Hindlimb muscle (tissue), 1 donor: ENCODE data around the gene CCDC38. TPM values are rescaled to one million over a fixed set of nuclear protein-coding genes. Genes with fewer than 3 reads are reported as not detected.
"Not testable (repeated sequence)": the region's sequence is repeated elsewhere in the genome, so short reads cannot be mapped to it uniquely, and the experiment has no call there.

Experiments used
- DNase-seq: peaks from one replicate; pipeline ENCODE4 v3.0.0-alpha.2; 2013
- polyA plus RNA-seq: library from polyadenylated mRNA; unstranded; fragments of 120-200 nt; gene quantifications from one replicate; pipeline ENCODE4 v1.2.1, GENCODE V29; 2013; ENCODE audit not compliant: insufficient read length

CCDC38 gene
- polyA plus RNA-seq, 1 donor: not detected

DNA sequence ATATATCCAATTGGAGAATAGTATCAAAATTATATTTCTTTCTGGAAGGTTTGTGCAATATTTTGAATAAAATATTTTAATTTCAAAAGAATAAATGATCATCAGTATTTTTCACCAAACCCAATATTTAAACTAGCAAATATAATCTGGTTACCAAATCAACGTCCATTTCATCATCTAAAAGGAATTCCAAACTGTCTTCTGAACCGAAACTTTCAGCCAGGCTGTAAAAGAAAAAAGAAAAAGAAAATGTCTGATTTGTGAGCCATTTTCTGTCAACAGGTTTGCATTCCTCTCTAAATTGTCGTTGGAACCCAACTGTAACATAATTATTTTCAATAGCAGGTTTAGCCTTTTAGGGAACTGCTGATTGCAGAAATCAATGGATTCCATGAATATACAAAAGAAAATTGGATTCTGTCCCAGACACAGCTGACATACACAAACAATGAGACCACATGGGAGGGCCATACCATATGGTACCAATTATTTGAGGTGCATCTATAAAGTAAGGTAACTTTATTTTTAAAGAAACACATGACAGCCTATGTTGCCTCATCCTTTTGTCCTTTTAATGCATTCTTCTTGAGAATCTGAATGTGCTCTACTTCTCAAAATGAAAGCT lies 61.0 kb downstream of the CCDC38 start:
- no peak for DNase-seq

DNA sequence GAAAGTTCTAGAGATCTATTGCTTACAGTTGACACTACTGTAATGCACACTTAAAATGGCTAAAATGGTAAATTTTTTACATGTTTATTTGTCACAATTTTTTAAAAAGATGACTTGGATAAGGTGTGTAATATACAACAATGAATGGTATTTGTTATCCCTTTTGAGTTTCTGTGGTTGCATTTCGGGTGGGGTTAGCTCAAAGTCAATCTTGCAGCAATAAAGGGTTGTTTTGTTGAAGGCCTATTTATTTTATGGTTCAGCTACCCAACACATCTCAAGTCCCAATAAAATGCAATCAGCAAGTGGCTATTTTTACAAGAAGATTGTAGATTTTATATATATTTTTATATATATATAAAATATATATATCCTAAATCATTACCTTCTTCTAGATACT lies 61.5 kb downstream of the CCDC38 start:
- no peak for DNase-seq

DNA sequence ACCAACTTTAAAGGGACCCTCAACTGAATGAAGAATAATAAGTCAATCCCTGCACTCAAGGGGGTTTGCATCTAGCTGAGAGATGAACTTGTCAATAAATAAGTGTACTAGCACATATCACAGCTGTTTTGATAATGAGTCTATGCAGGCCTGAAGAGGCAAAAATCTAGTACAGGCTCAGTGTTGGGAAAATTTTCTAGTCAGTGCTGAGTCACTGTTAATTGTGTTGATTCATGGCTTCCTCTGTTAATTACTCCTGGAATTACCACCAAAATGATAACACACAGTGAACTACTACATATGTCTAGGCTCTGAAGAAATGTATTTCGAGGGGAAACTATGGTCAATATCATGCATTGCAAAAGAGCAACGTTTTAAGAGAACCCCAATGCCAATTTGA lies 64.8 kb downstream of the CCDC38 start:
- DNase-seq: no peak

DNA sequence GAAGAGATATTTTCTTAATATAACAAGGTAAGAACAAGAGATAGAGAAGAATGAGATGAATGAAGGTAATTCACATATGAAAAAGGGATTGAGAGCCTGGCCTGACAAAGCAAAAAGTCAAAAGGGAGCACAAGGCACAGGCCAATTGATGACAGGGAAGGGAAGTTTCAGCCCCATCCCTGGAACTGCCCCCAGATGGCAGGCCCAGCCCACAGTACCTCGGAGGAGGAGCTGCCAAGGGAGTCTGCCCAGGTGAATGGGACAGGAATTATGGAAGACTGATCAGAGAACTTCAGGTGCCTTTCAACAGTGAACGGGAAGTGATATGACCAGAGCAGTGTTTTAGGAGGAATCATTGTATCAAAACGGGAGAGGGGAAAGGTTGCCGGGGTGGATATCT lies 68.0 kb downstream of the CCDC38 start:
- no peak for DNase-seq

DNA sequence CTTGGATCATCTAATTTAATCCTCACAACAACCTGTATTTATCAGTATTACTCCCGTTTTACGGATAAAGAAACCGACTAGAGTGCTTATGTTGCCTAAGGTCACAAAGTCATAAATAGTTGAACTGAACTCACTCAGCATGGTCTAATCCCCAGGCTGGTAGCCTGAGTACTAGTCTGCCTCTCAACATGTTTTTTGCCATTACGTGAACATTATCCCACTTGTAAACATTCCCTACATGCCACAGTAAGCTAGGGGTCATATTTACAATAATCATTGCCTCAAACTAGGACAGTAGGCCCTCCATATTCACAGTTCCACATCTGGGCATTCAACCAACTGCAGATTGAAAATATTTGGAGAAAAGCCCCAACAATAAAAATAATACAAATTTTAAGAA lies 71.5 kb downstream of the CCDC38 start:
- no peak for DNase-seq

DNA sequence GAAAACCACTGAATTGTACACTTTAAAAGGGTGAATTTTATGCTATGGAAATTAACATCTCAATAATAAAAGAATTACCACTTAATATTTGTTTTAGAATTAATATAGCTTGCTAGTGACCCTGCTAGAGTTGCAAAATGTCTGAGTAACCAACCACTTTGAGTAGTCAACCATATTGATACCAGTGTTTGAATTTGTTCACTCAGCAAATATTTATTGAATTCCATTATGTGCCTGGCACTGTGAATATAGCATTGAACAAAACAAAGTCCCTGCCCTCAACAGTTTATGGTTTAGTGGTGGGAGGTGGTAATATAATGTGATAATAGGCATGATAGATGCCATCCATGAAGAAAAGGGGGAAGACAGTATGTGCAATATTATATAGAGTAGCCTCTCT lies 79.1 kb downstream of the CCDC38 start:
- DNase-seq: no peak

DNA sequence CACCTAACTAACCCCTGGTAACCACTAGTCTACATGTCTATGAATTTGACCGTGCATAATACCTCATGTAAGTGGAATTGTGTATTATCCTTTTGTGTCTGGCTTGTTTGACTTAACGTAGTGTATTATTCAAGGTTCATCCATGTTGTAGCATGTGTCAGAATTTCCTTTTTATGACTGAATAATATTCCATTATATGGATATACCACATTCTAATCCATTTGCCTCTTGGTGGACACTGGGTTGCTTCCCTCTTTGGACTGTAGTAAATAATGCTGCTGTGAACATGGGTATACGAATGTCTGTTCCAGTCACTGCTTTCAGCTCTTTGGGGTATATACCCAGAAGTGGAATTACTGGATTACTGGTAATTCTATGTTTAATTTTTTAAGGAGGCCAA lies 80.4 kb downstream of the CCDC38 start:
- DNase-seq: no peak

DNA sequence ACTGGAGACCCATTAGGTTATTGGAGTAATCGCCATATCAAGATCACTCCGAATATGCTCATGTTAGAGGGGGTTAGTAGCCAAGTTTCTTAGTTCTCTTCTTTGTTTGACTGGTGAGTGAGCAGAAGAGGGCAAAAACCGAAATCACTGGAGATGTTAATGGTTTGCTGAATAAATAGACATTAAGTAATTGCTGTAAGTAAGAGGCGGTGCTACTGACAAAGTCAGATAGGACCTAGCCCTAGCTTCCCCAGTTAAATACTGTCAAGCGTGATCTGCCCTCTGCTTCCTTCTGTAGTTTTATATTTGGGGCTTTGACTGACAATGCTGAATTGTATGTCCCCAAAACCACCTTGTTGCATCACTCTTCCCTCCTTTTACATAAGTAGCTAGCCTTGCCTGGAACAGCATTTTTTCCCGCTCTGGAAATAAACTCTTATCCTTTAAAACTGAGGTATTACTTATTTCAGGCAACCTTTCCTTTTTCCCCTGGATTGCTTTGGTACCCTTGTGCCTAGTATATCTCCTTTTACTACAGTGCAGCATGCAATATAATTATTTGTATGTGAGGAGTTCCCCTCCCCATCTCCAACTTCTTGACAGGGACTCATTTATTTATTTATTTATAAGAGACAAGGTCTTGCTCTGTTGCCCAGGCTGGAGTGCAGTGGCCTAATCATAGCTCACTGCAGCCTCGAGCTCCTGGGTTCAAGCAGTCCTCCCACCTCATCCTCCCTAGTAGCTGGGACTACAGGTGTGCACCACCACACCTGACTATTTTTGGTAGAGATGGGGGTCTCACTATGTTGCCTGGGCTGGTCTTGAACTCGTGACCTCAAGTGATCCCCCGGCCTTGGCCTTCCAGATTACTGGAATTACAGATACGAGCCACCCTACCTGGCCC lies 82.2 kb downstream of the CCDC38 start:
- DNase-seq: no peak

DNA sequence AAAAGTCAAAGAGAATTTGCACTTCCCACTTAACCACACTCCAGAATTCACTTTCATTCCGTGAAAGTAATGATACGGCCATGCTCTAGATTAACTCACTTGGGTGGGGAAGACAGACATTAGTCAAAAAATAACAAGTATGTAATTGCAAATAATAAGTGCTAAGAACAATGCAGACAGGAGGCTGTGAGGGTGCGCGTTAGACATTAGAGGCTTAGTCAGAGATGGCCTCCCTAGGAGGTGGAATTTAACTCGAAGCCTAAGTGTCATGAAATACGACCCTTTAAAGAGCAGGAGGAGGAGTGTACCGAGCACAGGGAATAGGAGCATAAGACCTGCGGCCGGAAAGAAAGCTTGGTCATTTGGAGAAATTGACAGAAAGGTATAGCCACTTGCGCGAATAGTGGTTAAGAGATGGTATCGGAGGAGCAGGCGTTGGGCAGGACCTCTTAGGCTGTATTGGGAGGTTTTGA lies 83.0 kb downstream of the CCDC38 start:
- DNase-seq: no peak

DNA sequence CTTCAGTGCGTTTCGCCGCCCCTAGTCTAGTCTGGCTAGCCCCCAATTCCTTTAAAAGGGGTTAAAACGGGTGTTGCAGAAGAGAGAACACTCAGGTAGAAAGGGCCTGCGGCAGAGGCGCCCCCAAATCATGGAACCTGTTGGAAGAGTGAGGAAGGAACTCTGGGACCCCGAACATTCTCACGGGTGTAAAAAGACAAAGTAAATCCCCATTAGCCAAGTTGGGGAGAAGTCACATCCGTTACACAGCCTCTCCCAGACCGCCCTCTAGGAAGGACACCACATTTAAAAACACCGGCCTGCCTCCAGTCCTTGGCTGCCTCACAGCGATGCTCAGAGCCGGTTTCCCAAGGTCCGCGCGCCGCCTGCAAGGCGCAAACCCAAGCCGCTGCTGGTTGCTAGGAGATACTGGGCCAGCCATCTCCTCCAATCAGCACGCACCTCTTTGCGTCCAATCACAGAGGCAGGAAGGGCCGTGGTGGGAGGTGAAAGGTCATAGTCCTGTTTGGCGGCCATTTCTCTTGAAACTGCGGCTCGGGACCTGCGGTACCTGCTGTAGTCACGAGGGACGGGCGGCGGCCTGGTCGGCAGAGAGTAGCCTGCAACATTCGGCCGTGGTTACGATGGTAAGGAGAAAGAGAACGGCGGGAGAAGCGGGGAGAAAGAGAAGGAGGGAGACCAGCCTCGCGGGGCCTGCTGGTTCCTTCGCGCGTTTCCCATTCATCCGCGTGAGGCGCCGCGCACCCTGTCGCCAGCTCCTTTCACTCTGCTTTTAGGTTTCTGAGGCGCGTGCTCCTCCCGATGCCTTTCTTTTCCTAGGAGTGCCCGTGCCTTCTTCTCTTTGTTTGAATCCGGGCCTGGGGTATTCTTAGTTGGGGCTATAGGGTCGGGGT lies 83.7 kb downstream of the CCDC38 start, which contains the start of gene SNRPF:
SNRPF (plus strand) TSS at position 502 of the 893 bp plus-strand sequence; CDS start at position 624, 122 bp downstream.
- DNase-seq: peak; percentile 95

DNA sequence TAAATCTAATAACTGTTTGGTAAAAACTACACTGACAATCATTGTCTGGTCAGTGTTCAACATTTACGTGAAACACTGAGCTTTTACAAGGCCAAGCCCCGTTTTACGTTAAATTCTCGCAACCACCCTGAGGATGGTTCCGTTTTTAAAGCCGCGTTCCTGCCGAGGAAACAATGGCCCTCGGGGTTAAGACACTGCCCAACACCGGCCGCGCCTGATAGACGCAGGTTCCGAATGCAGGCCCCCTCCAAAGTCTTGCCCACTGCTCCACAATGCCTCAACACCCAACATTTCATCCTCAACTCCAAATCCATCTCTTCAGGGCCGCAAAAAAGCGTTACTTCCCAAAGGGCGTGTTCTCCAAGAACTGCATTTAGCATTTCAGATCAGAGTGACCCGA lies 84.6 kb downstream of the CCDC38 start:
- DNase-seq: no peak

DNA sequence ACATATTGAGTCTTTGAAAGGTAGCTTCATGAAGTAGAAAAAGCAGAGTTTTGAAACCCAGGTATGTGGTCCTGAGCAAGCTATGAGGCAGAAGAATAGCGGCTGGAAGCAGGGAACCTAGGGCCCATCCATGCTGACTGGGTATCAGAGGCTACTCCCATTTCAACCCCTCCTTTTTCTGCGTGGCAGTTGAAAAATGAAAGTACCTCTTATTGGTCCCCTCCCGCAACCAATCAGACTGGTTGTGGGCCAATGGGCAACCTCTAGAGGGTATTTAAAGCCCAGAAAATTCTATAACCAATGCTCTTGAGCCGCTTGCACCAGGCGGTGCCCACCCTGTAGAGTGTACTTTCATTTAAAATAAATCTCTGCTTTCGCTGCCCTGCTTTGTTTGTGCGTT lies 85.3 kb downstream of the CCDC38 start:
- DNase-seq: no peak

DNA sequence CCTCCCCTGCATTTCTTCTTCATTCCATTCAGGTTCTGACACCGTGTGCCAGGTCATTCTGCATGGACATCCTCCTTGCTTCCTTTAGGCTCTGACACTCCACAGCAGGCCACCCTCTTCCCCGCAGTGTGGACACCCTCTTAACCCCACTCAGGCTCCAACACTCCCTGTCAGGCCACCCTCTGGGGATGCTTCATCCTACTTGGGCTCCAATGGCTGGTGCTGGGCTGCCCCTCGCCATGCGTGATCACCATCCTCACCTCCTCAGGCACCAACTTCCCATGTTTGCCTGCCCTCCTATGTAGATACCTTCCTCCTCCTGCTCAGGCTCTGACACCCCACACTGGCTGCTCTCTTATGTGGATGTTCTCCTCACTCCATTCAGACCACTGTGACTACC lies 90.3 kb downstream of the CCDC38 start:
- no peak for DNase-seq

DNA sequence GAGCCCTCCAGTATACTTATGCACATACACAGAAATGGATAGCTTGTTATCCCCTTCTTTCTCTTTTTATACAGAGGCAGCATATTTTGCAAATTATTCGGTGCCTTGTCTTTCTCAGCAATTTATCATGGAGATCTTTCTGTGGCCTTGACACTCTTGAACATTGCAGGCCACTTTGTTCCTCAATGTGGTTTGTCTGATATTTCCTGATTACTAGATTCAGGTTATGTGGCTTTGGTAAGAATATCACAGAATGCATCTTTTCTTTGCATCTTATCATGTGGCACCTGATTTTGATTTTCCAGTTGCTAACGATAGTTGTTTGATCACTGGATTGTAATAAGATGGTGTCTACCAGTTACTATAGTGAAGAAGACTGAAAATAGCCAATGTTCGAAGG lies 90.8 kb downstream of the CCDC38 start:
- no peak for DNase-seq

DNA sequence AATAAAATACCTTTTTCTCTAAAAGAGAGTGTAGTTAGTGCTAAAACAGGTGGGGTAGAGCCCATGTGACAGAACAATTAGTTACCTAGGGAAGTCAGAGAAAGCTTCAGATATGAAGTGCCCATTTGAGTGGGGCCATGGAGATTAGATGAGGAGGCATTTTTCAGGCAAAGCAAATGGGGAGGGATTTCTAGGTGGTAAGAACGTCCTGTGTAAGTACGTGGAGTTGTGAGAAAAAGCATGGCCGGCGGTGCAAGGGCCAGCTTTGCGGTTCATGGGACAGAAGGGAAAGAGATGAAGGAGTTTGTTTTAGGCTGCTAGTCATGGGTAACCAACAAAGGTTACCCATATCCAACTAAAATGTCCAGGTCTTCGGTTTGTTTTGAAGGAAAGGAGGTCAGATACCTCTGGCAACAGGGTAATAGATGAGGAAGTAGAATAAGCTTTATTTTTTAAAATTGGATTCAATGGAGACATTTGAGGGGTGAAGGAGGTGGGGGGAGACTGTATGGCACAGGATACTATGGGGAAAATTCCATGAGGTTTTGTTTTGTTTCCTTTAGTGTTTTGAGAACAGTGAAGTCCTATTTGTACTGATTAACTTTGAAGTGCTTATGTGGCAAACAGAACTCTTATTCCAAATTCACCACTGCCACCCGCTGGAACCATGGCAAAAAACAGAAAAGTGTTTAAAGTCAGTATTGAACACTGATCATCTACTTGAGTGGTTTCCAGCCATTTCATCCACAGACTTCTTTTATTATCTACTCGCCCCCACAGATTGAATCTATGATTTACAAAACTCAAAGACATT lies 93.6 kb downstream of the CCDC38 start:
- no peak for DNase-seq

DNA sequence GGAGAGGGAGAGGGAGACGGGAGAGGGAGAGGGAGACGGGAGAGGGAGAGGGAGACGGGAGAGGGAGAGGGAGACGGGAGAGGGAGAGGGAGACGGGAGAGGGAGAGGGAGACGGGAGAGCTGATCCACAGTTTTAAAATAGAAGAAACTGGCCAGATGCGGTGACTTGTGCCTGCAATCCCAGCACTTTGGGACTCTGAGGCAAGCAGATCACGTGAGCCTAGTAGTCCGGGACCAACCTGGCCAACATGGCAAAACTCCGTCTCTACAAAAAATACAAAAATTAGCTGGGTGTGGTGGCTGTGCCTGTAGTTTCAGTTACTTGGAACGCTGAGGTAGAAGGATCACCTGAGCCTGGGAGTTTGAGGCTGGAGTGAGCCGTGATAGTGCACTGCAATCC lies 100.0 kb downstream of the CCDC38 start:
- not testable (repeated sequence) for DNase-seq

DNA sequence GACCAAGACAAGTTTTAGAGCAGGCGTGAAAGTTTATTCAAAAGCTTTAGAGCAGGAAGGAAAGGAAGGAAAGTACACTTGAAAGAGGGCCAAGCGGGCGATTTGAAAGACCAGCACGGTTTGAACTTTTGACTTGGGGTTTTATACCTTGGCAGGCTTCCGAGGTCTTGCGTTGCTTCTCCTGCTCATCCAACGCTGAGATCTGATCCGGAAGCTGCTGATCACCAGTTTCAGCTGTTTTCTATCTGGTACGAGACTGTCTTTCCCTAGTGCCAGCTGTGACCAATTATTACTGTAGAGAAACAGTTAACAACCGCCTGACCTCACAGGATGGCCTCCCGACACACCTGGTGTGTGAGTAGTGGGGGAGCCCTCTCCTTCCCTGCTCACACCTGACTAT lies 104.3 kb downstream of the CCDC38 start:
- DNase-seq: no peak

DNA sequence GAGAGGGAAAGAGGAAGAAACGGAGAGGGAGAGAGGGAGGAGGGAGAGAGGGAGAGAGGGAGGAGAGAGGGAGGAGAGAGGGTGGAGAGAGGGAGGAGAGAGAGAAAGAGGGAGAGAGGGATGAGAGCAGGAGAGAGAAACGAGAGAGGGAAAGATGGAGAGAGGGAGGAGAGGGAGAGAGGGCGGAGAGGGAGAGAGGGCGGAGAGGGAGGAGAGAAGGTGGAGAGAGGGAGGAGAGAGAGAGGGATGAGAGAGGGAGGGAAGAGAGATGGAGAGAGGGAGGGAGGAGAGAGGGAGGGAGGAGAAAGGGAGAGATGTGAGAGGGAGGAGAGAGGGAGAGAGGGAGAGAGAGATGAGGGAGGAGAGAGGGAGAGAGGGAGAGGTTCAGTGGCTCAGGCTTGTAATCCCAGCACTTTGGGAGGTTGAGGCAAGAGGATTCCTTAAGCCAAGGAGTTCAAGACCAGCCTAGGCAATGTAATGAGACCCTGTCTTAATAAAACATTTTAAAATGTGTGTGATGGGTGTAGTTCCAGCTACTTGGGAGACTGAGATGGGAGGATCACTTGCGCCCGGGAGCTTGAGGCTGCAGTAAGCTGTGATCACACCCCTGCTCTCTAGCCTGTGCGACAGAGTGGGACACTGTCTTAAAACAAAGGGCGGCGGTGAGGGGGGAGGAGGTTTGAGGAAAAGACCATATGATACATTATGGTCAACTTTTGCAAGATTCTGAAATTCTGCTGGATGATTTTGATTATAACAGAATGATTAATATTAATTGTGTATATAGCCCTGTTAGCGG lies 105.0 kb downstream of the CCDC38 start:
- DNase-seq: no peak

DNA sequence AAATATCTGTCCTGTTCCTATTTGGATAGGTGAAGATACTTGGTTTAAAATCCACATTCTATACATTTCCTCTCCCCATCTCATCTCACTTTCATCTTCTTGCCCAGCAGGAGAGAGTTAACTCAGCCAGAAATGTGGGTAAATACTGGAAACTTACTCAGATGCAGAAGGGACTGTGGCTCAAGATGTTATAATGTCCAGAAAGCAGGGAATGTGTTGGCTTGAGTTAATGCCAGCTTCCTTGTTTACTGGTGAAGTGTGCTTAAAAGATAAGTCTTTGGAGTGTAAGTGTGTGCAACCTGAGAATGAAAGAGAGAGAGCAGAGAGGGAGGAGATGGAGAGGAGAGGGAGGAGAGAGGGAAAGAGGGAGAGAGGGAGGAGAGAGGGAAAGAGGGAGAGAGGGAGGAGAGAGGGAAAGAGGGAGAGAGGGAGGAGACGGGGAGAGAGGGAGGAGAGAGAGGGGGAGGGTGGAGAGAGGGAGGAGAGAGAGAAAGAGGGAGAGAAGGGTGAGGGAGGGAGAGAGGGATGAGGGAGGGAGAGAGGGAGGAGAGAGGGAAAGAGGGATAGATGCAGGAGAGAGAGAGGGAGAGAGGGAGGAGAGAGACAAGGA lies 105.7 kb downstream of the CCDC38 start:
- DNase-seq: no peak

DNA sequence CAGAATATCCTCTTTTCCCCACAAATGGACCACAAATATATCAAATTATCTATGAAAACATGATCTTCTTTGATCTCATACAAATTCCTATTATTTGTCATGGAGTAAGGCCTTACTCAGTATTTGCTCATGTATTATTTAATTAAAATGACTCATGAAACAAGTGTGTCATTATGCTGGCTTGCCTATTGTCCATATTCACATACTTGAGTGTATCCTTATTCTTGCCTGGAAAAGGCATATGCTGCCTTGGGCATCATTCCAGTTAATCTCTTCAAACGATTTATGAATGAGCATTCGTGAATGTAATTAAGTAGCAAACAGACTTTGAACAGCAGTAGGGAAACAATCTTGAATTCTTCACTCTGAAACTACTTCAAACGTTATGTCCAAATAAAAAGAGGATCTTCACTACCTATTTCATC lies 106.2 kb downstream of the CCDC38 start:
- no peak for DNase-seq

DNA sequence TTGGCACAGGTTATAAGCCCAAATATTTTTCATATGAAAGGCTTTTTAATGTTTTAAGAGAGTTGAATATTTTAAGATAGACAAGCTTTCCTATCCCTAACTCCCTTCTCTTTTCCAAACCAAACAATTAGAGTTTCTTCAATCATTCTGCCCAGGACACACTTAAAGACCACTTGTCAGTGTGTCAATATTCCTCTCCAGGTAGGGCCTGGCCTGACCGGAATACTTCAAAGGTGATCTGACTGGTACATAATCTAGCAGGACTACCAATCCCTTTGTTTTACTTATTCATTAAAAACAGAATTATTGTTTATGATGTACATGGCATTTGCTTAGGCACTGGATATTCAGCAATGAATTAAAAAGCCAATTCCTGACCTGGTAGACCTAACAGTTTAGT lies 107.8 kb downstream of the CCDC38 start:
- no peak for DNase-seq
